ENCODE results near the gene MPRIP. TPM values are rescaled to one million over a fixed set of nuclear protein-coding genes. Genes with fewer than 3 reads are reported as not detected.

MPRIP gene
- total RNA-seq, 1 experiment from 2014 or later = 132 TPM

DNA sequence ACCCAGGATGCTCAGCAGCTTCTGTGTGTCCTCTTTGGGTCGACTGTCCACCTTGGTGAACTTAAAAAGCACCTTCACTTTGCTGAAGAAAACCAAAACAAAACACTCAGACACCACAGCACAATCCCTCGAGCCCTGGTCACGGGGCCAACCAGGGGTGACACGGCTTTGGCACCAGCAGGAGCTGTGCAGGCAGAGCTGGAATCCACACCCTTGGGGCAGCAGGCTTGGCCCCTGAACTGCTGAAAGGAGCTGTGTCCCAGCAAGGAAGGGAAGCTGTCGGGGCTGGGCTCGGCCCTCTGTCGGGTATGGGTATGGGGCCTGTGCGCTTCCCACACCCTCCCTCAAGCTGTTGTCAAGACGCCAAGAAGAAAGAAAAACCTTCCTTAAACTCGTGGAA lies 171.5 kb downstream of the MPRIP start:
- no CpG with 5 or more reads among the region's 10 CpGs for WGBS (ENCODE audit: extremely low coverage, insufficient read length, low lambda C conversion rate)
- peaks cover 25 to 60% (median 54%) of the 10 kb centered on the region in 3 experiments; a peak in 6 of 7 replicates for H3K36me3 Mint-ChIP-seq (ENCODE audit: insufficient read depth in 1 of 3, low read depth in 3 of 3)

More for the DNA sequence above, 171.5 kb downstream of the MPRIP start:
- no peak overlapping the region for H2BK12ac ChIP-seq (ENCODE audit: insufficient read length, low read depth, low read length)
- no peak overlapping the region for H2BK5ac ChIP-seq (ENCODE audit: insufficient read length, low read length)
- no peak overlapping the region for H3K18ac ChIP-seq (ENCODE audit: insufficient read length, low read depth, low read length)
- H2AFZ ChIP-seq (ENCODE audit: low read length) = no peak overlapping the region
- H3K79me1 ChIP-seq (ENCODE audit: insufficient read depth, low read depth, low read length, poor library complexity, severe bottlenecking) = no peaks in the 10 kb centered on the region
- no peak overlapping the region for H4K8ac ChIP-seq (replicated peaks; ENCODE audit: insufficient read length, low read depth, low read length)
- H3K4me1 Mint-ChIP-seq = no peaks in the 10 kb centered on the region
- no peak overlapping the region for H2BK120ac ChIP-seq (ENCODE audit: low read depth, low read length, poor library complexity, severe bottlenecking)
- DNase-seq = no peak
- no peak overlapping the region for H3K4me2 ChIP-seq (ENCODE audit: insufficient read depth, insufficient read length, low read length)
- H3K9ac ChIP-seq (ENCODE audit: extremely low read depth, insufficient read length, low read length) = no peak overlapping the region
- no peak overlapping the region for H3K23ac ChIP-seq (ENCODE audit: insufficient read length, low read depth, low read length)
- no peak overlapping the region for H3K4ac ChIP-seq (ENCODE audit: low read depth, low read length)
- no peaks in the 10 kb centered on the region for H3K9me3 Mint-ChIP-seq
- no peak overlapping the region for H3K14ac ChIP-seq (ENCODE audit: insufficient read depth, low read length)
- H3K9me3 ChIP-seq (ENCODE audit: control insufficient read depth, low read depth, low read length) = no peaks in the 10 kb centered on the region
- H3T11ph ChIP-seq (ENCODE audit: low read length) = no peak overlapping the region
- TF ChIP-seq, protein P1, sequence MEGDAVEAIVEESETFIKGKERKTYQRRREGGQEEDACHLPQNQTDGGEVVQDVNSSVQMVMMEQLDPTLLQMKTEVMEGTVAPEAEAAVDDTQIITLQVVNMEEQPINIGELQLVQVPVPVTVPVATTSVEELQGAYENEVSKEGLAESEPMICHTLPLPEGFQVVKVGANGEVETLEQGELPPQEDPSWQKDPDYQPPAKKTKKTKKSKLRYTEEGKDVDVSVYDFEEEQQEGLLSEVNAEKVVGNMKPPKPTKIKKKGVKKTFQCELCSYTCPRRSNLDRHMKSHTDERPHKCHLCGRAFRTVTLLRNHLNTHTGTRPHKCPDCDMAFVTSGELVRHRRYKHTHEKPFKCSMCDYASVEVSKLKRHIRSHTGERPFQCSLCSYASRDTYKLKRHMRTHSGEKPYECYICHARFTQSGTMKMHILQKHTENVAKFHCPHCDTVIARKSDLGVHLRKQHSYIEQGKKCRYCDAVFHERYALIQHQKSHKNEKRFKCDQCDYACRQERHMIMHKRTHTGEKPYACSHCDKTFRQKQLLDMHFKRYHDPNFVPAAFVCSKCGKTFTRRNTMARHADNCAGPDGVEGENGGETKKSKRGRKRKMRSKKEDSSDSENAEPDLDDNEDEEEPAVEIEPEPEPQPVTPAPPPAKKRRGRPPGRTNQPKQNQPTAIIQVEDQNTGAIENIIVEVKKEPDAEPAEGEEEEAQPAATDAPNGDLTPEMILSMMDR (conservative IDR thresholded peaks at IDR 0.05) = no peak
- H2BK20ac ChIP-seq (ENCODE audit: low read depth, low read length, poor library complexity, severe bottlenecking) = no peak overlapping the region
- H4K5ac ChIP-seq (ENCODE audit: insufficient read length, low read depth, low read length) = no peak overlapping the region
- H3K79me2 ChIP-seq (ENCODE audit: insufficient read depth, low read length) = no peaks in the 10 kb centered on the region
- no peak overlapping the region for H3K27ac Mint-ChIP-seq
- no peak overlapping the region for H2AK5ac ChIP-seq (ENCODE audit: insufficient read length, low read length)
- H3K23me2 ChIP-seq (ENCODE audit: insufficient read length, low read depth, low read length, poor library complexity, severe bottlenecking) = no peaks in the 10 kb centered on the region
- H2BK15ac ChIP-seq (ENCODE audit: low read depth, low read length) = no peak overlapping the region
- no peak overlapping the region for H3K4me3 Mint-ChIP-seq
- H3K27me3 ChIP-seq (ENCODE audit: insufficient read depth, low read length) = no peaks in the 10 kb centered on the region
- H4K91ac ChIP-seq (ENCODE audit: insufficient read length, low read depth, low read length) = no peak overlapping the region
- no peak overlapping the region for H3K27ac ChIP-seq (ENCODE audit: insufficient read length, low read depth, low read length)
- H3K27me3 Mint-ChIP-seq (ENCODE audit: low read depth) = peaks cover 1% of the 10 kb centered on the region; the same call in 1 of the 2 replicates
- H4K20me1 ChIP-seq (ENCODE audit: control insufficient read depth, insufficient read depth, insufficient read length) = no peaks in the 10 kb centered on the region
- H3K4me1 ChIP-seq (ENCODE audit: insufficient read depth, low read length) = no peaks in the 10 kb centered on the region
- no peak overlapping the region for H3K56ac ChIP-seq (ENCODE audit: insufficient read length, low read depth, low read length)

Data from H9 (cell line).